ENCODE data around the gene PARD3B.

Gene PARD3B

GRCh38 chr2:205662206-205662965 is 1117.1 kb downstream of the PARD3B start:
- DNase-seq (ENCODE audit: low spot score): no peak
- no peak for TF ChIP-seq CTCF (IDR thresholded peaks at IDR 0.05)

GRCh38 chr2:205665791-205666190 is 1120.5 kb downstream of the PARD3B start:
- DNase-seq (ENCODE audit: low spot score): no peak
- Histone ChIP-seq H3K27ac (no peak overlapping the region), H3K4me3 (no peak overlapping the region)
- TF ChIP-seq CTCF (IDR thresholded peaks at IDR 0.05): no peak

More at GRCh38 chr2:205662206-205662965, 1117.1 kb downstream of the PARD3B start:
- no peak overlapping the region for H3K4me3 ChIP-seq
- no peak overlapping the region for H3K27ac ChIP-seq
